DMS 273 treated with DMSO at 0.1 percent for 48 hours (cell line): ENCODE results near the gene NR6A1.

Source experiments
- DNase-seq: peaks from one replicate; lab custom pipeline; 2025; lab: John Stamatoyannopoulos, UW

NR6A1 gene

GRCh38 chr9:124688238-124688904, 82.7 kb downstream of the NR6A1 start:
- DNase-seq, result no peak

GRCh38 chr9:124686918-124687317, 84.2 kb downstream of the NR6A1 start:
- no peak for DNase-seq

DNA sequence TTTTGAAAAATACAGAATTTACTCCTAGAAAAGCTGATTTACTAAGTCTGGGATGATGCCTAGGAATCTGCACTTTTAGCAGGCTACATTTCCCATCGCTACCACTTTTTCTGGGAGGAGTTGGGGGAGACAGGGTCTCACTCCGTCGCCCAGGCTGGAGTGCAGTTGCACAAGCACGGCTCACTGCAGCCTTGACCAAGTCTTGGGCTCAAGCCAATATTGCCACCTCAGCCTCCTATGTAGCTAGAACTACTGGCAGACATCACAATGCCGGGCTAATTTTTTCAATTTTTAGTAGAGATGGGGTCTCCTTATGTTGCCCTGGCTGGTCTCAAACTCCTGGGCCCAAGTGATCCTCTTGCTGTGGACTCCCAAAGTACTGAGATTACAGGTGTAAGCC, 85.9 kb downstream of the NR6A1 start:
- DNase-seq, result no peak

DNA sequence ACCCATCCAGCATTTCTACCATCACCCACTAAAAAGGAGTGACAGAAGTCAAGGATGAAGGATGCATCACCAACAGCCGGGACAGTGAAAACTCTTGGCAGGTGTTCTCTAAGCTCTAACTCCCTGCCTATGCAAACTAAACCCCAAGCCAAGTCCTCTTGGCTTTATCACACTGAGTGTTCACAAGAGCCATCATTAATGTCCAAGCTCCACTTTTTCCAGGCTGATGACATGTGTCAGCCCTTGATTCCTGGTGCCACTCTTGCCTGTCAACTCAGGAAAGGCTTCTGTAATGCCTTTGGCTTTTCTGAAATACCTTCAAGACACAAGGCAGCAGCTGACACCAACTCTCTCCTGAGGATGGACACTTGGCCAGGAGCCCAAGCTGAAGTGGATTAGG, 86.9 kb downstream of the NR6A1 start:
- DNase-seq, result no peak

GRCh38 chr9:124683043-124683442, 88.1 kb downstream of the NR6A1 start:
- DNase-seq, result no peak

DNA sequence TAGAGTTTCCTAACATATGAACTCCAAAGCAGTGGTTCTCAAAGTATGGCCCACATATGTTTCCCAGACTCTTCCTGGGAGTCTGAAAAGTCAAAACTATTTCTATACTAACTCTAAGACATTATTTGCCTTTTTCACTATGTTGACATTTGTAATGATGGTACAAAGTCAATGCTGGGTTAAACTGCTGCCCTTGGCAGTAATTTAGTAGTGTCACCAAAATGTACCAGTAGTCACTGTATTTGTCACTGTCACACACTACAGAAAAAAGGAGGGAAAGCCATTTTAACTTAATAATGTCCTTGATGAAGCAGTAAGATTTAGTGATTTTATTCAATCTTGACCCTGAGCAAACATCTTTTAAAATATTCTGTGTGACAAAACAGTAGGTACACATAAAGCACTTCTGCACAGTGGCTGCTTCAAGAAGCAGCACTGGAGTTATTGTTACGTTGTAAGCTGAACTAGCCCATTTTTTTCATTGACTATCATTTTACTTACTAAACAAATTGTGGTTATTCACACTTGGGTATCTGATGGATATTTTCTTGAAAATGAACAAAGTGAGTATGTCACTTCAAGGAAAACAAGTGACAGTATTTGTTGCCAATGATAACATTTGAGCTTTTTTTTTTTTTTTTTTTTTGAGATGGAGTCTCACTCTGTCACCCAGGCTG, 90.3 kb downstream of the NR6A1 start:
- no peak for DNase-seq

- DNase-seq, result no peak
These were observed 91.1 kb downstream of the NR6A1 start for GRCh38 chr9:124680049-124680448.

GRCh38 chr9:124676159-124676551, 95.0 kb downstream of the NR6A1 start:
- DNase-seq, result no peak

DNA sequence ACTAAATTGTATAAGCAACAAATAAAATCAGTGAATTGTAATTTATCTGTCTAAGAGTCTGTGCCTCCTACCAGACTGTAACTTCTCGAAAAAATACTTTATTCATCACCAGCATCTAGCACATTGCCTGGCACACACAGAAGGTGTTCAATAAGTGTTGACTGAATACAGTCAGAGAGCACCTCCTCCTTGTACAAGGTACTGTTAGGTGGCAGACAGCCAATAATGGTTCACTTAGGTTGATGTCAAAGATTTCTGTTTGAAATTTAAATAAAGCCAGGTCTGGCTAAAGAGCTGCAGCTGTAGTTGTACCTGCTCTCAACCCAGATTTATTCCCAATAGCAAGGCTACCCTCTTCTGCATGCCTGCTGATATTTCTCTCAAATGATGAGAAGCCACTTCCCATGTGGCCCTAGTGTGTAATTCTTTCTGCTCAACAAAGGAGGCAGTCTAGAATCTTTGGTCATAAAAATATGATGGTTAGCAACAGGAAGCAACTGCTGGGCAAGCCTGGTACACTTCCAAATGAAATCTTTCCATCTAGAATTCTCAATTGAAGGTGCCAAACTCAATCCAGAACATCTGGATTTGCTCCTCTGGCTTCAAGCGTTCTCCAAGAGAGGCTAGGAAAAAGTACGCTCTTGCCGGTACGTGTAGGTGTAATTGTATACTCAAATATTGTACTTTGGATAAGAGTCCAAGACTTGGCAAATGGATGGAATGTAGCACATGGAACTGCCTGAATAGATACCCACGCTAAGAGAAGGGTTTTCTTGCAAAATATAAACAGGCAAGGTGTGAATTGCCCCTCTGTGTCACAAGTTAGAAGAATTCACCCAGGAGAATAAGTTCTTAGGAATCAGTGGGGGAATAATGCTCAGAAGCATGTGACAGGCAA, 95.6 kb downstream of the NR6A1 start:
- no peak for DNase-seq

GRCh38 chr9:124674651-124675050, 96.5 kb downstream of the NR6A1 start:
- no peak for DNase-seq

DNA sequence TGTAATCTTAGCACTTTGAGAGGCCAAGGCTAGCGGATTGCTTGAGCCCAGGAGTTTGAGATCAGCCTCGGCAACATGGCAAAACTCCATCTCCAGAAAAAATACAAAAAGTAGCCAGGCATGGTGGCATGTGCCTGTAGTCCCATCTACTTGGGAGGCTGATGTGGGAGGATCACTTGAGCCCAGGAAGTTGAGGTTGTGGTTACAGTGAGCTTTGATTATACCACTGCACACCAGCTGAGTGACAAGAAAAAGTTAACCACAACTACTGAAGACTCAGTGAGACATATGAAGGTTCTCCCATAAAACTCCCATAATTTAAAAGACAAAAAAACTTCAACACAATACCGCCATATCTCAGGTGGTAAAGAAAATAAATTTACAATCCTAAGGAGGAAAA, 98.0 kb downstream of the NR6A1 start:
- DNase-seq, result no peak

GRCh38 chr9:124671861-124672260, 99.2 kb downstream of the NR6A1 start:
- DNase-seq, result no peak

GRCh38 chr9:124666642-124667041, 104.5 kb downstream of the NR6A1 start:
- no peak for DNase-seq

GRCh38 chr9:124665391-124666058, 105.6 kb downstream of the NR6A1 start:
- no peak for DNase-seq

DNA sequence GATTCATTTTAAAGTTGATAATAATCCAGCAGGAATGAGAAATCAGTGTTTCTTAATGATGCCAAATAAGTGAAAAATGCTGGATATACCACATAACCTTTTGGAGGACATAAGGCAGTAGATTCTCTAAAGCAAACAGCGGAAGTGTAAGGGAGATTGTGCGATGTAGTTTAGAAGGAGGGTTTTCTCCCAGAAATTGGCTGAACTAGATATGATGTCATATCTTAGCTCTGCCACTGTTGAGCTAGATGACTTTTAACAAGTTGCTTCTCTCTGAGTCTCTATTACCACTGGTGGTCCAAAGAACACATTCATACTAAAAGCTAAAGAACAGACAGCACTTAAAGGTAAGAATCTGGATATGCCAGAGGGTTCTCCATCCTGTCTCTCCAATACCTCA, 107.0 kb downstream of the NR6A1 start:
- DNase-seq, result no peak

GRCh38 chr9:124663046-124663961, 107.8 kb downstream of the NR6A1 start:
- no peak for DNase-seq

- no peak for DNase-seq
These were observed 108.5 kb downstream of the NR6A1 start for GRCh38 chr9:124662561-124662960.

GRCh38 chr9:124661271-124661670, 109.8 kb downstream of the NR6A1 start:
- DNase-seq, result no peak

DNA sequence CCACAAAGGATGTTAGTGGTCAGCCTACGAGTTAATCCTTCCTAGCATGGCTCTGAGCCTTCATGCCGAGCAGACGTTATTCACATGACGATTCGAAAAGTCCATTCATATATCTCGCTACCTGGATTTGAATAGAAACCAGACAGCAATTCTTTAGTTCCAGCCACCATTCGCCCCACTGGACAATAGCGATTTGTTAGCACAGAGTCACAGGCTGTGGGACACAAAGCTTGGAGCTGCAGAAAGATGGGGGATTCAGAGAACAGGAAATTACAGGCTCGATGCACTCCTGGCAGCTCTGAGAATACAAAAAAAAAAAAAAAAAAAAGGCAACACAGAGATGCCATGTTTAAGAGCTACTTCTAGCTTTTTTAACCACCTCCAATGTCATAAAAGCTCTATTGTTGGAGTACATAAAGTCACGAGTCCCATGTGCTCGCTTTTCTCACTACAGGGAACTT, 110.7 kb downstream of the NR6A1 start:
- DNase-seq, result peak; percentile 40

GRCh38 chr9:124659099-124659659, 111.9 kb downstream of the NR6A1 start:
- peak; percentile 92 for DNase-seq
